Caco-2 (cell line): ENCODE results near the gene CNDP1. TPM values are rescaled to one million over a fixed set of nuclear protein-coding genes. Genes with fewer than 3 reads are reported as not detected.

Source experiments
- BruUV-seq: library from RNA; stranded (reverse); fragments of 400-500 nt; replicated peaks from 2 replicates; lab custom pipeline; 2021; lab: Mats Ljungman, UMichigan
- CTCF ChIA-PET: fragments of 300-600 bp; sonication (Branson Sonifier 250); formaldehyde crosslinking; loops from one replicate; lab custom pipeline; 2022; ENCODE audit warnings: antibody characterized with exemption; lab: Charles Lee
- POLR2A ChIA-PET: fragments of 300-600 bp; sonication (Branson Sonifier 250); formaldehyde crosslinking; loops from one replicate; lab custom pipeline; 2022; ENCODE audit warnings: antibody characterized with exemption; lab: Charles Lee
- DNase-seq, 2 experiments: peaks; one replicate each; pipeline versions ENCODE4 v3.0.0 to v3.0.0-alpha.2; 2020 to 2022
- H3K27me3 ChIP-seq: replicated peaks from 2 replicates; pipeline ENCODE4 v1.6.0; 2011; ENCODE audit warnings: low read length; ENCODE audit not compliant: control insufficient read depth, insufficient read depth
- H3K36me3 ChIP-seq: 2 replicates; pipeline ENCODE4 v1.5.1; 2011; ENCODE audit warnings: low read length; ENCODE audit not compliant: control insufficient read depth, insufficient read depth
- H3K4me1 ChIP-seq: fragments of 250-450 bp; sonication (Bioruptor Pico); 2 replicates; pipeline ENCODE4 v1.5.1; 2020; ENCODE audit warnings: mild to moderate bottlenecking
- H3K4me3 ChIP-seq: 2 replicates; pipeline ENCODE4 v1.5.1; 2011; ENCODE audit warnings: low read depth, mild to moderate bottlenecking, control low read depth, low read length
- H3K9me3 ChIP-seq: fragments of 250-450 bp; sonication (Bioruptor Pico); 2 replicates; pipeline ENCODE4 v1.5.1; 2020; ENCODE audit warnings: mild to moderate bottlenecking, moderate library complexity
- H3K27ac Mint-ChIP-seq: one replicate; pipeline ENCODE4 v1.8.0; 2022; ENCODE audit warnings: mixed read lengths; ENCODE audit not compliant: unreplicated experiment
- H3K27me3 Mint-ChIP-seq: one replicate; pipeline ENCODE4 v1.8.0; 2022; ENCODE audit warnings: mixed read lengths; ENCODE audit not compliant: insufficient read depth, unreplicated experiment
- H3K36me3 Mint-ChIP-seq: one replicate; pipeline ENCODE4 v1.8.0; 2022; ENCODE audit warnings: mild to moderate bottlenecking, mixed read lengths; ENCODE audit not compliant: insufficient read depth, unreplicated experiment
- H3K4me1 Mint-ChIP-seq: one replicate; pipeline ENCODE4 v1.8.0; 2022; ENCODE audit warnings: low read depth, mixed read lengths; ENCODE audit not compliant: unreplicated experiment
- H3K4me3 Mint-ChIP-seq: one replicate; pipeline ENCODE4 v1.8.0; 2022; ENCODE audit warnings: mild to moderate bottlenecking, moderate library complexity, mixed read lengths; ENCODE audit not compliant: unreplicated experiment
- H3K9me3 Mint-ChIP-seq: one replicate; pipeline ENCODE4 v1.8.0; 2022; ENCODE audit warnings: mixed read lengths; ENCODE audit not compliant: unreplicated experiment
- intact Hi-C: fragments of 100-400 bp; cut with micrococcal nuclease; formaldehyde crosslinking; loops from one replicate; pipeline ENCODE4 v1.10.0; 2022; ENCODE audit not compliant: unreplicated experiment
- total RNA-seq: library from RNA; stranded (reverse); gene quantifications from 2 replicates; pipeline ENCODE4 v1.2.3, GENCODE V29; 2022
- TF ChIP-seq, protein P1 (sequence below), 2 experiments: fragments of 200-600 bp in 1 of 2; IDR thresholded peaks; 1 replicate in 1 of 2; 2 replicates in 1 of 2; pipeline versions ENCODE4 v1.5.1 to v1.8.0; 2011 to 2022; ENCODE audit warnings: antibody characterized with exemption in 1 of 2, control low read depth in 1 of 2, inconsistent platforms in 1 of 2, low read depth in 1 of 2, low read length in 1 of 2, mild to moderate bottlenecking in 1 of 2, moderate library complexity in 1 of 2; ENCODE audit not compliant: insufficient read depth in 1 of 2, severe bottlenecking in 1 of 2, unreplicated experiment in 1 of 2

CNDP1 gene
- total RNA-seq, 1 experiment from 2014 or later: 0.48 TPM

DNA sequence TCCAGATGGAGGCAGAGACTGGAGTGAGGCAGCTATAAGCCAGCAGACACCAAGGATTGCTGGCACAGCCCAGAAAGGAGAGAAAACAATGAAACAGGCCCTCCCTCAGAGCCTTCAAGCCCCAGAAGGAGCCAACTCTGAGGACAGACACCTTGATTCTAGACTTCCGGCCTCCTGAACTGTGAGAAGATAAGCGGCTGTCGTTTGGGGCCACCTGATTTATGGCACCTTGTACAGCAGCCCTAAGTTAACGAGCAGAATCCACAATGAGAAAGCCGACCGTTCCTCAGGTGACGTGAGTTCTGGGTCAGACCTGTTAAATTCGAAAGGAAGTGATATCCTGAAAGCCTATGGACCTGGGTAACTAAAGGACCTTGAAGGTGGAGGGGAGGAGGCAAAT, 45.4 kb upstream of the CNDP1 start:
- Mint-ChIP-seq H3K36me3 (no peaks in the 10 kb centered on the region), H3K4me3 (no peak overlapping the region), H3K27ac (no peak overlapping the region), H3K27me3 (no peaks in the 10 kb centered on the region), H3K4me1 (no peaks in the 10 kb centered on the region), H3K9me3 (no peaks in the 10 kb centered on the region)
- intact Hi-C loops: no loop called here
- no peak for DNase-seq
- TF ChIP-seq, protein P1, sequence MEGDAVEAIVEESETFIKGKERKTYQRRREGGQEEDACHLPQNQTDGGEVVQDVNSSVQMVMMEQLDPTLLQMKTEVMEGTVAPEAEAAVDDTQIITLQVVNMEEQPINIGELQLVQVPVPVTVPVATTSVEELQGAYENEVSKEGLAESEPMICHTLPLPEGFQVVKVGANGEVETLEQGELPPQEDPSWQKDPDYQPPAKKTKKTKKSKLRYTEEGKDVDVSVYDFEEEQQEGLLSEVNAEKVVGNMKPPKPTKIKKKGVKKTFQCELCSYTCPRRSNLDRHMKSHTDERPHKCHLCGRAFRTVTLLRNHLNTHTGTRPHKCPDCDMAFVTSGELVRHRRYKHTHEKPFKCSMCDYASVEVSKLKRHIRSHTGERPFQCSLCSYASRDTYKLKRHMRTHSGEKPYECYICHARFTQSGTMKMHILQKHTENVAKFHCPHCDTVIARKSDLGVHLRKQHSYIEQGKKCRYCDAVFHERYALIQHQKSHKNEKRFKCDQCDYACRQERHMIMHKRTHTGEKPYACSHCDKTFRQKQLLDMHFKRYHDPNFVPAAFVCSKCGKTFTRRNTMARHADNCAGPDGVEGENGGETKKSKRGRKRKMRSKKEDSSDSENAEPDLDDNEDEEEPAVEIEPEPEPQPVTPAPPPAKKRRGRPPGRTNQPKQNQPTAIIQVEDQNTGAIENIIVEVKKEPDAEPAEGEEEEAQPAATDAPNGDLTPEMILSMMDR (IDR thresholded peaks at IDR 0.05; ENCODE audit: insufficient read depth in 1 of 2, low read depth in 1 of 2, low read length in 1 of 2, severe bottlenecking in 1 of 2, unreplicated experiment in 1 of 2): no peak
- no peaks in the 10 kb centered on the region for H3K4me1 ChIP-seq
- POLR2A ChIA-PET: no interaction called here
- CTCF ChIA-PET: no interaction called here
- no peaks in the 10 kb centered on the region for H3K36me3 ChIP-seq
- H3K9me3 ChIP-seq: no peaks in the 10 kb centered on the region
- BruUV-seq: no TSS peak
- no peak overlapping the region for H3K4me3 ChIP-seq
- no peaks in the 10 kb centered on the region for H3K27me3 ChIP-seq

DNA sequence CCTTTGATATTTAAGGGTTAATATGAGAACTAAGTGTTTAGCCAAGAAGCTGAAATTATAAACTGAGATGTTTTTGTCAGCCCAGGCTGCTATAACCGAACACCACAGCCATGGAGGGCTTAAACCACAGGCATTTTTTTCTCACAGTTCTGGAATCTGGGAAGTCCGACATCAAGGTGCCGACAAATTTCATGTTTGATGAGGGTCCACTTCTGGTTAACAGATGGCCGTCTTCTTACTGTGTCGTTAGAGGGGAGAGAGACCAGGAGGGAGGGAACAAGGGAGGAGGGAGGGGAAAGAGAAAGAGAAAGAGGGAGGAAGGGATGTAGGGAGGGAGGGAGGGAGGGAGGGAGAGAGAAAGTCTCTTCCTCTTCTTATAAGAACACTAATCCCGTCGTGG, 44.6 kb upstream of the CNDP1 start:
- no peaks in the 10 kb centered on the region for H3K9me3 Mint-ChIP-seq
- Histone ChIP-seq H3K4me1 (no peaks in the 10 kb centered on the region), H3K36me3 (no peaks in the 10 kb centered on the region), H3K27me3 (no peaks in the 10 kb centered on the region), H3K9me3 (no peaks in the 10 kb centered on the region), H3K4me3 (no peak overlapping the region)
- POLR2A ChIA-PET: no interaction called here
- H3K27me3 Mint-ChIP-seq: no peaks in the 10 kb centered on the region
- no peaks in the 10 kb centered on the region for H3K4me1 Mint-ChIP-seq
- DNase-seq: no peak
- TF ChIP-seq, protein P1 (IDR thresholded peaks at IDR 0.05; ENCODE audit: insufficient read depth in 1 of 2, low read depth in 1 of 2, low read length in 1 of 2, severe bottlenecking in 1 of 2, unreplicated experiment in 1 of 2): no peak
- no TSS peak for BruUV-seq
- CTCF ChIA-PET: no interaction called here
- no peak overlapping the region for H3K27ac Mint-ChIP-seq
- H3K4me3 Mint-ChIP-seq: no peak overlapping the region
- no peaks in the 10 kb centered on the region for H3K36me3 Mint-ChIP-seq
- intact Hi-C loops: no loop called here

DNA sequence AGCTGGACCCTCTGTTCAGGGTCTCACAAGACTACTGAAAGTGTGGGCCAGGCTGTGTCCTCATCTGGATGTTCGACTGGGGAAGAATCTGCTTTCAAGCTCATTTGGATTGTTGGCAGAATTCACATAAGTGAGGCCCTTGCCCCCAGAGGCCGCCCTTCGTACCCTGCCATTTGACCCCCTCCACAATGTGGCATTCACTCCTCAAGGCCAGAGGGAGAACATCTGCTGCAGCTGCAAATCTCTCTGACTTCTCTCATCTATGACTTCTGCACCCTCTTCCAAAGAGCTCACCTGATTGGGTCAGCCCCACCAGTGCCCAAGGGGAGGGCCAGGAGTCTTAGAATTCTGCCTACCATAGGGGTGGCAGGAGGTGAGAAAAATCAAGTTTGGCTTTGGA, 42.0 kb upstream of the CNDP1 start:
- Mint-ChIP-seq H3K4me3 (no peak overlapping the region), H3K27me3 (no peaks in the 10 kb centered on the region), H3K4me1 (no peaks in the 10 kb centered on the region), H3K27ac (no peak overlapping the region), H3K9me3 (no peaks in the 10 kb centered on the region), H3K36me3 (peaks cover 8% of the 10 kb centered on the region)
- DNase-seq: no peak
- ChIA-PET CTCF (no interaction called here), POLR2A (no interaction called here)
- no peaks in the 10 kb centered on the region for H3K36me3 ChIP-seq
- H3K9me3 ChIP-seq: no peaks in the 10 kb centered on the region
- TF ChIP-seq, protein P1 (IDR thresholded peaks at IDR 0.05; ENCODE audit: insufficient read depth in 1 of 2, low read depth in 1 of 2, low read length in 1 of 2, severe bottlenecking in 1 of 2, unreplicated experiment in 1 of 2): no peak
- intact Hi-C loops: no loop called here
- BruUV-seq: no TSS peak
- H3K27me3 ChIP-seq: no peaks in the 10 kb centered on the region
- H3K4me1 ChIP-seq: no peaks in the 10 kb centered on the region
- H3K4me3 ChIP-seq: no peak overlapping the region
